Upper lobe of left lung (tissue), 6 donors: Measurements from ENCODE around the gene MIEF1. TPM values are rescaled to one million over a fixed set of nuclear protein-coding genes. Genes with fewer than 3 reads are reported as not detected.

ENCODE experiments used
- ATAC-seq, 2 donors: fragments of 200-7000 bp; cut with Tn5 transposase; one replicate each; pipeline ENCODE4 v1.9.1; 2022; ENCODE audit warnings: mild to moderate bottlenecking in 2 of 2, moderate library complexity in 2 of 2; ENCODE audit not compliant: low FRiP score in 2 of 2
- DNase-seq, 2 donors: peaks; one replicate each; pipeline ENCODE4 v3.0.0-alpha.2; 2019 to 2020
- H3K27ac ChIP-seq, 4 donors: fragments of 200-600 bp; sonication (generic); one replicate each; pipeline ENCODE4 v1.5.1; 2016 to 2019
- H3K27me3 ChIP-seq, 4 donors: fragments of 200-600 bp; sonication (generic); one replicate each; pipeline ENCODE4 v1.5.1; 2017 to 2019
- H3K36me3 ChIP-seq, 4 donors: fragments of 200-600 bp; sonication (generic); one replicate each; pipeline ENCODE4 v1.5.1; 2016 to 2019
- H3K4me1 ChIP-seq, 4 donors: fragments of 200-600 bp; sonication (generic); one replicate each; pipeline ENCODE4 v1.5.1; 2018 to 2019
- H3K4me3 ChIP-seq, 4 donors: fragments of 200-600 bp; sonication (generic); one replicate each; pipeline ENCODE4 v1.5.1; 2017 to 2019; ENCODE audit warnings: mild to moderate bottlenecking in 2 of 4, moderate library complexity in 1 of 4
- H3K9me3 ChIP-seq, 4 donors: fragments of 200-600 bp; sonication (generic); one replicate each; pipeline ENCODE4 v1.5.1; 2018 to 2019
- EP300 ChIP-seq, 4 donors: sonication (generic); formaldehyde crosslinking; IDR thresholded peaks; one replicate each; pipeline ENCODE4 v1.5.1; 2017; ENCODE audit warnings: antibody characterized with exemption in 4 of 4, control low read depth in 2 of 4
- POLR2A ChIP-seq, 4 donors: fragments of 450-650 bp; IDR thresholded peaks; one replicate each; pipeline ENCODE4 v1.5.1; 2016 to 2017; ENCODE audit warnings: antibody characterized with exemption in 4 of 4, mild to moderate bottlenecking in 2 of 4
- POLR2AphosphoS5 ChIP-seq, 2 donors: sonication (generic); formaldehyde crosslinking; IDR thresholded peaks; one replicate each; pipeline ENCODE4 v1.5.1; 2017; ENCODE audit warnings: antibody characterized with exemption in 2 of 2
- WGBS, 2 donors: methylation state at CpG; one replicate each; pipeline ENCODE4 v1.1.5; 2017 to 2018; 5-methylcytosine and 5-hydroxymethylcytosine counted together
- total RNA-seq, 6 donors: library from RNA; depleted of rRNA in 4 of 6; stranded (reverse); fragments of >200 nt in 4 of 6; gene quantifications; one replicate each; pipeline versions ENCODE4 v1.1.0 to v1.2.1, GENCODE V29; 2016 to 2021
- TF ChIP-seq, protein P1 (sequence below), 6 experiments: fragments of 450-650 bp in 4 of 6; fragments of 200-600 bp in 2 of 6; sonication (generic) in 2 of 6; IDR thresholded peaks; one replicate each; pipeline ENCODE4 v1.5.1; 2016 to 2019; ENCODE audit warnings: antibody characterized with exemption in 6 of 6
- donor health status: DM: no; HTN: no; CAD: no; lungs with moderate emphysema.
- donor health status: DM: no; HTN: yes; CAD: no; lungs with severe emphysema.

MIEF1 gene
- total RNA-seq, 6 donors from 2014 or later = 10.5 to 35.3 (median 25.6) TPM

GRCh38 chr22:39498802-39499201 lies 3.3 kb upstream of the MIEF1 start:
- H3K4me3 ChIP-seq = no peak overlapping the region
- H3K36me3 ChIP-seq = no peaks in the 10 kb centered on the region
- WGBS, 2 donors = 58 to 63% methylated on average over 3 of the region's 3 CpGs
- TF ChIP-seq POLR2AphosphoS5 (IDR thresholded peaks at IDR 0.05) = no peak
- TF ChIP-seq, protein P1, sequence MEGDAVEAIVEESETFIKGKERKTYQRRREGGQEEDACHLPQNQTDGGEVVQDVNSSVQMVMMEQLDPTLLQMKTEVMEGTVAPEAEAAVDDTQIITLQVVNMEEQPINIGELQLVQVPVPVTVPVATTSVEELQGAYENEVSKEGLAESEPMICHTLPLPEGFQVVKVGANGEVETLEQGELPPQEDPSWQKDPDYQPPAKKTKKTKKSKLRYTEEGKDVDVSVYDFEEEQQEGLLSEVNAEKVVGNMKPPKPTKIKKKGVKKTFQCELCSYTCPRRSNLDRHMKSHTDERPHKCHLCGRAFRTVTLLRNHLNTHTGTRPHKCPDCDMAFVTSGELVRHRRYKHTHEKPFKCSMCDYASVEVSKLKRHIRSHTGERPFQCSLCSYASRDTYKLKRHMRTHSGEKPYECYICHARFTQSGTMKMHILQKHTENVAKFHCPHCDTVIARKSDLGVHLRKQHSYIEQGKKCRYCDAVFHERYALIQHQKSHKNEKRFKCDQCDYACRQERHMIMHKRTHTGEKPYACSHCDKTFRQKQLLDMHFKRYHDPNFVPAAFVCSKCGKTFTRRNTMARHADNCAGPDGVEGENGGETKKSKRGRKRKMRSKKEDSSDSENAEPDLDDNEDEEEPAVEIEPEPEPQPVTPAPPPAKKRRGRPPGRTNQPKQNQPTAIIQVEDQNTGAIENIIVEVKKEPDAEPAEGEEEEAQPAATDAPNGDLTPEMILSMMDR (IDR thresholded peaks at IDR 0.05) = no peak
- no peak for TF ChIP-seq EP300 (IDR thresholded peaks at IDR 0.05)
- TF ChIP-seq POLR2A (IDR thresholded peaks at IDR 0.05) = no peak
- peak overlapping the region in 1 of 4 donors; percentile 37 for H3K27ac ChIP-seq
- no peaks in the 10 kb centered on the region for H3K9me3 ChIP-seq
- ATAC-seq = no peak
- H3K27me3 ChIP-seq = no peaks in the 10 kb centered on the region
- no peak for DNase-seq
- H3K4me1 ChIP-seq = peaks cover 30 to 38% (median 36%) of the 10 kb centered on the region in 4 donors

GRCh38 chr22:39500101-39500500 lies 2.0 kb upstream of the MIEF1 start:
- Histone ChIP-seq H3K9me3 (no peaks in the 10 kb centered on the region), H3K4me3 (no peak overlapping the region), H3K27me3 (no peaks in the 10 kb centered on the region), H3K36me3 (peaks cover 8 to 12% (median 10%) of the 10 kb centered on the region in 4 donors), H3K4me1 (peaks cover 35 to 40% (median 38%) of the 10 kb centered on the region in 4 donors), H3K27ac (peak overlapping the region in 1 of 4 donors; percentile 89)
- WGBS, 2 donors = 91 to 95% methylated on average over 6 of the region's 6 CpGs
- no peak for DNase-seq
- no peak for ATAC-seq
- TF ChIP-seq, protein P1 (IDR thresholded peaks at IDR 0.05) = no peak
- no peak for TF ChIP-seq POLR2AphosphoS5 (IDR thresholded peaks at IDR 0.05)
- no peak for TF ChIP-seq EP300 (IDR thresholded peaks at IDR 0.05)
- TF ChIP-seq POLR2A (IDR thresholded peaks at IDR 0.05) = no peak

DNA sequence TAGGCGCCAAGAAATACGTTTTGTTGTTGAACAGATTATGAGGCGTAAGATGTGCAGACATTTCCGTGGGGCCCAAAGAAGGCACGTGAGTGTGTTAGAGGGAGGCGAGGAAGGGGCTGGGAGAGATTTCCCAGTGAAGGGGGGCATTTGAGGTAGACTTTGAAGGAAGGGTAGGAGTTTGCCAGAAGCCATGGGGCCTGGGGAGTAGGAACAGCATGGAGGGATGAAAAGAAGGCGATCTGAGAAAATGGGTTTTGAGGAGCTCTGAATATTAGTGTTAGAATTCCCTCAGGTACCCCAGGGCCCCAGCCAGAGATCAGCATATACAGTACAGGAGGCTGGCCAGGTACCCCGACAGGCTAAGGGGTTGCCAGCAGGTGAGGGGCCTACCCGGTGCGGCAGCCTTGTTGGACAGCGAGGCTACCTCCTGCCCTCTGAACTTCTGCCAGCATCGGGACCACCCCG lies 414 bp upstream of the MIEF1 start:
- peak overlapping the region in 3 of 4 donors; percentile 84 to 100 (median 88) for H3K4me3 ChIP-seq
- ATAC-seq = no peak
- WGBS, 2 donors = 37 to 56% methylated on average over 8 to 13 of the region's 13 CpGs

DNA sequence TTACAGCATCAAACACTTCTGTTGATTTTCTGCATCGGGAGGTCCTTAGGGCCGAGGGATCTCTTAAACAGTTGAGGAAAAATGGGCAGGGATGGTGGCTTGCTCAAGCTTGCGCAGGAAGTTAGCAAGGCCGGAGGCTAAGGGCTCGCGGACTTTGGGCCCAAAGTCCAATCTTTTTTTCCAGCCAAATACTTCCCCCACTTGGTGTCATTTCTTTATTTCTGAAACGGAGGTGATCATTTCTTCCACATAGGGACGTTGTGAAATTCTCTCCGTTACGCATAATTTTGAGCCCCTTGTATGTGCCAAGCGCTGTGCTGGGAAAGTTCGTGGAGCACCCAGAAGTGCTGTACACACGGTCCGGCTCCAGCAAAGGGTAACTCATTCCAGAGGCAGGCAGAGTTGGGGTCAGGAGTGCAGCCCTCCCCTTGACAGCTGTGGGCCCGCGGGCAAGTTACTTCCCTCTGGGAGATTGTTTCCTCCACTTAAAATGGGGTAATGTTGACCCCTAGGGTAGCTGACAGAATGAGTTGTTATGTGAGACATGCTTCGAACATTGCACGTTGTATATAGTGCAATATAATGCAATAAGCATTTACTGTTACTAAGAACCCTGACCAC lies 809 bp downstream of the MIEF1 start:
- Histone ChIP-seq H3K9me3 (no peaks in the 10 kb centered on the region), H3K4me1 (peaks cover 26 to 34% (median 32%) of the 10 kb centered on the region in 4 donors), H3K27ac (peak overlapping the region; percentile 78 to 89 (median 84)), H3K4me3 (peak overlapping the region; percentile 84 to 100 (median 94)), H3K27me3 (no peaks in the 10 kb centered on the region), H3K36me3 (peaks cover 19 to 40% (median 33%) of the 10 kb centered on the region in 4 donors)
- DNase-seq (no peak), ATAC-seq (no peak)
- WGBS, 2 donors = 8 to 10% methylated on average over 18 of the region's 18 CpGs
- TF ChIP-seq, protein P1 (IDR thresholded peaks at IDR 0.05) = no peak
- TF ChIP-seq POLR2AphosphoS5 (IDR thresholded peaks at IDR 0.05) = no peak
- TF ChIP-seq EP300 (IDR thresholded peaks at IDR 0.05) = no peak
- TF ChIP-seq POLR2A (IDR thresholded peaks at IDR 0.05) = no peak

More for the DNA sequence above, 414 bp upstream of the MIEF1 start:
- Histone ChIP-seq H3K4me1 (peaks cover 26 to 35% (median 32%) of the 10 kb centered on the region in 4 donors), H3K9me3 (no peaks in the 10 kb centered on the region), H3K36me3 (peaks cover 14 to 28% (median 24%) of the 10 kb centered on the region in 4 donors), H3K27me3 (no peaks in the 10 kb centered on the region), H3K27ac (peak overlapping the region; percentile 70 to 89 (median 84))
- DNase-seq = no peak
- TF ChIP-seq EP300 (IDR thresholded peaks at IDR 0.05) = no peak
- TF ChIP-seq POLR2AphosphoS5 (IDR thresholded peaks at IDR 0.05) = no peak
- no peak for TF ChIP-seq POLR2A (IDR thresholded peaks at IDR 0.05)
- TF ChIP-seq, protein P1 (IDR thresholded peaks at IDR 0.05) = peak in 1 of 6 experiments; percentile 8
